Measurements from ENCODE around the gene THSD4. TPM values are rescaled to one million over a fixed set of nuclear protein-coding genes. Genes with fewer than 3 reads are reported as not detected.

Gene THSD4
- polyA plus RNA-seq, 1 experiment: 18.8 TPM

DNA sequence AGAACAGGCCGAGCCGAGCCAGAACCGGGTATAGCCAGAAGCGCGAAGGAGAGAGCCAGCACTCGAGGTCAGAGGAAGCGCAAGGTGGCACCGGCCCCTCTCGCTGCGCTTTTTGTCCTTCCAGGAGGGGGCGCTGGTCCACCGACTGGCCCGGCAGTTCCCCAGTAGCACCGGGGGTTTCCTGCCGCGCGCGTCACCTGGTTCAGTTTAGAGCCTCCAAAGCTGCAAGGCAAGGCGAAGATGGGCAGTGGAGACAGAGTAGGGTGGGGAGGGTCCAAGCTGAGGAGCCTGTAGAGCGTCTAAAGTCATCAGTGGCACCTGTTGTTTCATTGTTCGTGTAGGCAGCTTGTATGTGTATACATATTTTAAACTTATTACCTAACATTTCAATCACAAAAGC, 687.5 kb downstream of the THSD4 start:
- POLR2A ChIA-PET: no interaction called here

DNA sequence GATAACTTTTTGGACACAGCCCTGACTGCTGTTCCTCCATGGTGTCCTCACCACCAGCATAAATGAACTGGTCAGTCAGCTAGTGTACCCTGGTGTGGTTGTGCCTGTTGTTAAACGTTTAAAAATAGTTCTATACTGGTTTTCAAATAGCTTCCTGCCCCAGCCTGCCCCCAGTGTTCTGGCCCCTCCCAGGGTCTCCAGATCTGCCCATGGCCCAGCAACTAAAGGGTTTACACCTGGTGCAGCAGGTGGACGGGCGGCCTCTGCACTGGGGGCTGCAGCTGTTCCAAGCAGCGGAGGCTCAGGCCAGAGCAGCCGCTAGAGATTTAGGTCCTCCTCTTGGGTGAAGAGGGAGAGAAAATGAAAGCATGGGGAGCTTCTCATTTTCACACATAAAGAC, 689.0 kb downstream of the THSD4 start:
- ChIA-PET CTCF (interaction anchor here (0.6 to 9.8 kb wide), 10 partner anchors 24 to 695 kb away, joined by 3 to 89 read pairs (median 4); no protein-coding TSS in a partner anchor), POLR2A (interaction anchor here (0.5 kb wide), 1 partner anchor 61 kb away, joined by 5 read pairs; no protein-coding TSS in a partner anchor)
- no peak overlapping the region for H3K4me3 ChIP-seq (ENCODE audit: low read depth, low read length)
- H3K27me3 ChIP-seq (ENCODE audit: control insufficient read depth, insufficient read depth, low read length): no peaks in the 10 kb centered on the region
- H3K36me3 ChIP-seq (ENCODE audit: control insufficient read depth, insufficient read depth, low read length): no peaks in the 10 kb centered on the region
- TF ChIP-seq, protein P1, sequence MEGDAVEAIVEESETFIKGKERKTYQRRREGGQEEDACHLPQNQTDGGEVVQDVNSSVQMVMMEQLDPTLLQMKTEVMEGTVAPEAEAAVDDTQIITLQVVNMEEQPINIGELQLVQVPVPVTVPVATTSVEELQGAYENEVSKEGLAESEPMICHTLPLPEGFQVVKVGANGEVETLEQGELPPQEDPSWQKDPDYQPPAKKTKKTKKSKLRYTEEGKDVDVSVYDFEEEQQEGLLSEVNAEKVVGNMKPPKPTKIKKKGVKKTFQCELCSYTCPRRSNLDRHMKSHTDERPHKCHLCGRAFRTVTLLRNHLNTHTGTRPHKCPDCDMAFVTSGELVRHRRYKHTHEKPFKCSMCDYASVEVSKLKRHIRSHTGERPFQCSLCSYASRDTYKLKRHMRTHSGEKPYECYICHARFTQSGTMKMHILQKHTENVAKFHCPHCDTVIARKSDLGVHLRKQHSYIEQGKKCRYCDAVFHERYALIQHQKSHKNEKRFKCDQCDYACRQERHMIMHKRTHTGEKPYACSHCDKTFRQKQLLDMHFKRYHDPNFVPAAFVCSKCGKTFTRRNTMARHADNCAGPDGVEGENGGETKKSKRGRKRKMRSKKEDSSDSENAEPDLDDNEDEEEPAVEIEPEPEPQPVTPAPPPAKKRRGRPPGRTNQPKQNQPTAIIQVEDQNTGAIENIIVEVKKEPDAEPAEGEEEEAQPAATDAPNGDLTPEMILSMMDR (IDR thresholded peaks at IDR 0.05; ENCODE audit: insufficient read depth, low read depth, low read length): no peak
- no peak for DNase-seq (ENCODE audit: low read depth)

More for the DNA sequence above, 687.5 kb downstream of the THSD4 start:
- Histone ChIP-seq H3K27me3 (ENCODE audit: control insufficient read depth, insufficient read depth, low read length) (no peaks in the 10 kb centered on the region), H3K4me3 (ENCODE audit: low read depth, low read length) (no peak overlapping the region), H3K36me3 (ENCODE audit: control insufficient read depth, insufficient read depth, low read length) (no peaks in the 10 kb centered on the region)
- CTCF ChIA-PET: interaction anchor here (0.6 to 9.8 kb wide), 11 partner anchors 10 to 360 kb away, joined by 3 to 89 read pairs (median 5); no protein-coding TSS in a partner anchor
- no peak for DNase-seq (ENCODE audit: low read depth)
- TF ChIP-seq, protein P1 (IDR thresholded peaks at IDR 0.05; ENCODE audit: insufficient read depth, low read depth, low read length): peak; percentile 41

DNA sequence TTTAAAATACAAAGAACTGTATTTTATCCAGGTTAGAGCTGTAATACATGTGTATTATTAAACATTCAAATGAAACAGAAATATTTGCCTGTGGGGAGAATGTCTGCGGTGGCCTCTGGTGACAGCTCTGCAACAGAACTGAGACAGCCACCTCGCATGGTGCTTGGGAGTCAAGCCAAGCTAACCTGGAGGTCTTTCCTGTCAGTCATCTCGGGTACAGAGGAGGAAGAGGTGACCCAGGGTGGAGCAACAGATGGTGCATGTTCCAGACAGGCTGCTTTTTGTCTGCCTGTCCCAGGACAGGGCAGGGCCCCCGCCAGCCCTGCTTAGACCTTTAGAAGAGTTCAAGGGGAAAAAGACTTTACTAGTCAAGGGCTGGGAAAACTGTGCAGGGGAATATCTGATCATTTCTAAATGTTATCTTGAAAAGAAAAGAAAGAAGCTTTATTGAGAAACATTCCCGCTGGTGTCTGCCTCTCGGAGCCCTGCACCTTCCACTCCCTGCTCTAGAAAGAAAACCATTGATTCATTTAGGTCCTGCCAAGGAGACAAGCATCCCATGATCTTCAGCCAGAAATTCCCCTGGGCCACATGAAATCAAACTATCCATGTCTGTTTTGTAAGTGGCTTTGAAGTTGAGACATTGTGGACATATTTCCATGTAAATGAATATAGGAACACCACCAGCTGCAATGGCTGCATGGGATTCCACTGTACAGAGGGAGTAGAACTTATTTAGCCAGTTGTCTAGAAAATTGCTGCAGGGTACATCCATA, 689.6 kb downstream of the THSD4 start:
- CTCF ChIA-PET: interaction anchor here (0.6 to 9.8 kb wide), 8 partner anchors 48 to 696 kb away, joined by 3 to 89 read pairs (median 4); no protein-coding TSS in a partner anchor
- no peak for DNase-seq (ENCODE audit: low read depth)
- Histone ChIP-seq H3K27me3 (ENCODE audit: control insufficient read depth, insufficient read depth, low read length) (no peaks in the 10 kb centered on the region), H3K4me3 (ENCODE audit: low read depth, low read length) (no peak overlapping the region), H3K36me3 (ENCODE audit: control insufficient read depth, insufficient read depth, low read length) (no peaks in the 10 kb centered on the region)
- TF ChIP-seq, protein P1 (IDR thresholded peaks at IDR 0.05; ENCODE audit: insufficient read depth, low read depth, low read length): no peak
- POLR2A ChIA-PET: interaction anchor here (0.6 kb wide), 1 partner anchor 61 kb away, joined by 4 read pairs; no protein-coding TSS in a partner anchor

DNA sequence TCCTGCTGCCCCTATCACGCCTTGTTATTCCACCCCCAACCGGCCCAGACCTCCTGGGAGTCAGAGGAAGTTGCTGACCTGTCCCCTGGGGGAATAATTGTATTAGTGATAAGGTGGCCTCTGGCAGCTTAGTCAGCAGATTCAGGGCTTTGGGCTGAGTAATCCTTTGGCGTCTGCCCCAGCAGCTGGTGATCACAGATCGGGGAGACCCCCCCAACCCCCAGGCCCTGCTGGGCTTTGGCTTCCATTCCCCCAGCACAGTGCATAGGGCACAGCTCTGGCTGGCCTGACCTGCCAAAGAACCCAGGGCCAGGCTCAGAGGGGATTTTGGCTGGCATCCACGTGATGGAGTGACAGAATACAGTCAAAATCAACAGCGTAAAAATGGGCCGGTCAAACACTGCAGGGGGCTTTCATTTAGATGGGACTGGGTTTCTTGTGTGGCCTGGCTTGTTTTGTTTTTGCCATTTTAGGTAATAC, 691.2 kb downstream of the THSD4 start:
- ChIA-PET POLR2A (interaction anchor here (0.6 kb wide), 1 partner anchor 154 kb away, joined by 7 read pairs; no protein-coding TSS in a partner anchor), CTCF (interaction anchor here (1.0 to 9.8 kb wide), 4 partner anchors 54 to 833 kb away, joined by 3 to 89 read pairs (median 12); no protein-coding TSS in a partner anchor)
- Histone ChIP-seq H3K27me3 (ENCODE audit: control insufficient read depth, insufficient read depth, low read length) (peaks cover 2% of the 10 kb centered on the region; the same call in 1 of the 2 replicates), H3K4me3 (ENCODE audit: low read depth, low read length) (no peak overlapping the region), H3K36me3 (ENCODE audit: control insufficient read depth, insufficient read depth, low read length) (no peaks in the 10 kb centered on the region)
- DNase-seq (ENCODE audit: low read depth): no peak
- TF ChIP-seq, protein P1 (IDR thresholded peaks at IDR 0.05; ENCODE audit: insufficient read depth, low read depth, low read length): no peak

DNA sequence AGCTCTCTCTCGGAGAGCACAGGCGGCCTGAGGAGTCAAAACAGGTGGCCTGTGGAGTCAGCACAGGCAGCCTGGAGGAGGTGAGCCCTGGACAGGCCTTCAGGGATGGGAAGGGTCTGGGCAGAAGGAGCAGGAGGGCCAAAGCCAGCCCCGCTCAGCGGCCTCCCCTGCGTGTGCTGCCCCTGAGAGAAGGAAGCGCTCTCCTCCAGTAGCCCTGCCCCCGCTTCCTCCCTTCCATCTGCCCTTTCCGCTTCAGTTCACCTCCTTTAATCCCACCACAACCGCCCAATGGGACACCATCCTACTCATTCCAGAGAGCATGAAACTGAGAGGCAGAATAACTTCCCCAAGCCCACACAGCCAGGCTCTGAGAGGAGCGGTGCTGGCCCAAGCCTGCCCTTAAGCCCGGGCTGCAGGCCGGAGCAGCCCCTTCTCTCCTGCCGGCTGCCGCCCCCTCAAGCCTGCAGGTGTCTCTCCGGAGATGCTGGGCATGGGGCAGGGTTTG, 691.9 kb downstream of the THSD4 start:
- no peak for DNase-seq (ENCODE audit: low read depth)
- CTCF ChIA-PET: interaction anchor here (1.2 to 9.8 kb wide), 4 partner anchors 54 to 834 kb away, joined by 4 to 89 read pairs (median 12); no protein-coding TSS in a partner anchor
- TF ChIP-seq, protein P1 (IDR thresholded peaks at IDR 0.05; ENCODE audit: insufficient read depth, low read depth, low read length): no peak

More for the DNA sequence above, 691.9 kb downstream of the THSD4 start:
- Histone ChIP-seq H3K4me3 (ENCODE audit: low read depth, low read length) (no peak overlapping the region), H3K27me3 (ENCODE audit: control insufficient read depth, insufficient read depth, low read length) (peaks cover 2% of the 10 kb centered on the region; the same call in 1 of the 2 replicates), H3K36me3 (ENCODE audit: control insufficient read depth, insufficient read depth, low read length) (no peaks in the 10 kb centered on the region)
- POLR2A ChIA-PET: interaction anchor here (0.6 kb wide), 1 partner anchor 153 kb away, joined by 7 read pairs; no protein-coding TSS in a partner anchor

All from BJ (cell line).